Trophoblast cell (in vitro differentiated cells and primary cell): ENCODE data around the gene ADCY2.

ENCODE experiments used
- DNase-seq, 2 donors: peaks; one replicate each; pipeline ENCODE4 v3.0.0-alpha.2; 2016
- H2AFZ ChIP-seq: 2 replicates; pipeline ENCODE4 v1.6.1; 2013; ENCODE audit warnings: low read length, moderate library complexity, mild to moderate bottlenecking; ENCODE audit not compliant: insufficient read depth, poor library complexity
- H2AK5ac ChIP-seq: 2 replicates; pipeline ENCODE4 v1.6.1; 2013; ENCODE audit warnings: mild to moderate bottlenecking, low read length
- H2BK120ac ChIP-seq: 2 replicates; pipeline ENCODE4 v1.6.1; 2013; ENCODE audit warnings: low read length, mild to moderate bottlenecking, moderate library complexity; ENCODE audit not compliant: insufficient read depth, poor library complexity
- H2BK12ac ChIP-seq: 2 replicates; pipeline ENCODE4 v1.6.1; 2013; ENCODE audit warnings: mild to moderate bottlenecking, low read length, moderate library complexity
- H2BK5ac ChIP-seq: 2 replicates; pipeline ENCODE4 v1.6.1; 2013; ENCODE audit warnings: low read length, low read depth, moderate library complexity, mild to moderate bottlenecking; ENCODE audit not compliant: poor library complexity
- H3K14ac ChIP-seq: 2 replicates; pipeline ENCODE4 v1.6.1; 2013; ENCODE audit warnings: mild to moderate bottlenecking, low read length
- H3K18ac ChIP-seq: 2 replicates; pipeline ENCODE4 v1.6.1; 2013; ENCODE audit warnings: mild to moderate bottlenecking, low read length
- H3K23ac ChIP-seq: 2 replicates; pipeline ENCODE4 v1.6.1; 2013; ENCODE audit warnings: low read length
- H3K27ac ChIP-seq: 2 replicates; pipeline ENCODE4 v1.5.1; 2013; ENCODE audit warnings: low read depth, mild to moderate bottlenecking, inconsistent platforms, low read length, moderate library complexity
- H3K27me3 ChIP-seq: 2 replicates; pipeline ENCODE4 v1.6.1; 2013; ENCODE audit warnings: inconsistent platforms, mild to moderate bottlenecking, low read length, moderate library complexity; ENCODE audit not compliant: insufficient read depth
- H3K36me3 ChIP-seq, 2 experiments: 1 replicate in 1 of 2; 2 replicates in 1 of 2; pipeline ENCODE4 v1.6.1; 2013; ENCODE audit warnings: low read length in 2 of 2, mild to moderate bottlenecking in 2 of 2, moderate library complexity in 1 of 2; ENCODE audit not compliant: insufficient read depth in 2 of 2, control insufficient read depth in 1 of 2
- H3K4ac ChIP-seq: 2 replicates; pipeline ENCODE4 v1.6.1; 2013; ENCODE audit warnings: low read depth, mild to moderate bottlenecking, low read length, moderate library complexity
- H3K4me1 ChIP-seq, 2 experiments: 1 replicate in 1 of 2; 2 replicates in 1 of 2; pipeline ENCODE4 v1.6.1; 2013; ENCODE audit warnings: low read length in 2 of 2, mild to moderate bottlenecking in 2 of 2, moderate library complexity in 1 of 2; ENCODE audit not compliant: insufficient read depth in 2 of 2, control insufficient read depth in 1 of 2
- H3K4me2 ChIP-seq: 2 replicates; pipeline ENCODE4 v1.6.1; 2013; ENCODE audit warnings: inconsistent platforms, mild to moderate bottlenecking, low read length, moderate library complexity
- H3K4me3 ChIP-seq: 2 replicates; pipeline ENCODE4 v1.5.1; 2013; ENCODE audit warnings: mild to moderate bottlenecking, low read depth, low read length, inconsistent platforms
- H3K79me1 ChIP-seq: one replicate; pipeline ENCODE4 v1.6.1; 2013; ENCODE audit warnings: low read length
- H3K79me2 ChIP-seq: 2 replicates; pipeline ENCODE4 v1.6.1; 2013; ENCODE audit warnings: low read length, mild to moderate bottlenecking; ENCODE audit not compliant: control insufficient read depth, insufficient read depth, poor library complexity
- H3K9ac ChIP-seq: 2 replicates; pipeline ENCODE4 v1.6.1; 2013; ENCODE audit warnings: mild to moderate bottlenecking, low read length
- H3K9me3 ChIP-seq: 2 replicates; pipeline ENCODE4 v1.6.1; 2013; ENCODE audit warnings: low read depth, mild to moderate bottlenecking, control low read depth, inconsistent platforms, low read length; ENCODE audit not compliant: insufficient read depth
- H4K12ac ChIP-seq: 2 replicates; pipeline ENCODE4 v1.6.1; 2013; ENCODE audit warnings: low read depth, mild to moderate bottlenecking, low read length, moderate library complexity
- H4K8ac ChIP-seq: 2 replicates; pipeline ENCODE4 v1.6.1; 2013; ENCODE audit warnings: low read depth, mild to moderate bottlenecking, low read length, moderate library complexity
- H4K91ac ChIP-seq: one replicate; pipeline ENCODE4 v1.6.1; 2013; ENCODE audit warnings: low read depth, mild to moderate bottlenecking, low read length, moderate library complexity
- WGBS: extraction: QIAGEN DNeasy Blood & Tissue Kit; methylation state at CpG from one replicate; pipeline ENCODE4 v1.1.7; 2013; ENCODE audit warnings: missing lambda C conversion rate; ENCODE audit not compliant: insufficient read length, insufficient coverage; ENCODE audit errors: extremely low coverage; 5-methylcytosine and 5-hydroxymethylcytosine counted together

ADCY2 gene

DNA sequence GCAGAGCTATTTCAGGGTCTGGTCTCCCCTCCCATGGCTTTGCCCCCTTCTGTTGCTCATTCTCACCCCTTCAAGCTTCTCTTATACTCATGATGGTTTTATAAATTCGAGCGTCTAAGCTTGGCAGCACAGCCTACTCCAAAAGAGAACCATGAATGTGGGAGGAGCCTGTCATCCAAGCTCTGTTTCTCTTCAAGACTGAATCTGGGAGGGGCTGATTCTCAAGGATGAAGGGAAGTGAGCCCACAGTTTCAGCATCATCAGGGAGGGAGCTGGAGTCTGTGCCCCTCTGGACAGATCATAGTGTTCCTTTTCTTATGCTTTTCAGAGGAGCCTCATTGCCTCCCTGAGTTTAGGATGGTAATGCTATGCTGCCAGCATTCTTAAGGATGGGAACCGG lies 286.4 kb downstream of the ADCY2 start:
- Histone ChIP-seq H4K12ac (no peak overlapping the region), H3K9ac (no peak overlapping the region)

DNA sequence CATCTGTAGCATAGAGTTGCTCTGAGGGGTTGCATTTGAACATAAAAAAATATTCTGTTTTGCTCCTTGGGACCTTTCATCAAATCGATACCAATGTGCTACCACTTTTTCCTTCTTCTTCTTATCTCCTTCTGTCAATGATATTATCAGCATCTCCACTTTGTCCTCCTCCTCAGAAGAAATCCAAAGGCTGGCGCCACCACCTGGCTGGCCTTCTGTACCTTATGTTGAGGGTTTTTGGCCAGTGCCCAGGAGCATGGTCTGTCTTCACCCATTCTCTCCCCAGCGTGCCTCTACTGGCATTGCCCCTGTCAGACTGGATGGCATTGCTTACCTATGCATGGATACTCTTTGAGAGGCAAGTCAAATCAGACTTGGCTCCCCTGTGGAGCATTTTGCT lies 287.8 kb downstream of the ADCY2 start:
- Histone ChIP-seq H3K4me1 (no peaks in the 10 kb centered on the region), H2BK5ac (no peak overlapping the region), H3K9me3 (no peaks in the 10 kb centered on the region), H4K8ac (no peak overlapping the region), H3K36me3 (no peaks in the 10 kb centered on the region), H3K18ac (no peak overlapping the region), H3K79me2 (no peaks in the 10 kb centered on the region), H2BK12ac (no peak overlapping the region), H3K4me3 (no peak overlapping the region), H4K91ac (no peak overlapping the region), H2AK5ac (no peak overlapping the region), H3K4ac (no peak overlapping the region), H3K27me3 (no peaks in the 10 kb centered on the region), H3K79me1 (no peaks in the 10 kb centered on the region), H3K27ac (no peak overlapping the region), H2AFZ (no peak overlapping the region), H3K9ac (no peak overlapping the region), H3K23ac (no peak overlapping the region), H3K14ac (no peak overlapping the region), H2BK120ac (no peak overlapping the region), H3K4me2 (no peak overlapping the region), H4K12ac (no peak overlapping the region)
- DNase-seq: no peak
- WGBS: no CpG with 5 or more reads among the region's 3 CpGs

More for the DNA sequence above, 286.4 kb downstream of the ADCY2 start:
- Histone ChIP-seq H3K14ac (no peak overlapping the region), H3K4me3 (no peak overlapping the region), H3K27ac (no peak overlapping the region), H3K4ac (no peak overlapping the region), H2AFZ (no peak overlapping the region), H3K4me1 (no peaks in the 10 kb centered on the region), H2BK5ac (no peak overlapping the region), H2BK12ac (no peak overlapping the region), H3K36me3 (no peaks in the 10 kb centered on the region), H3K23ac (no peak overlapping the region), H4K91ac (no peak overlapping the region), H3K79me2 (no peaks in the 10 kb centered on the region), H3K4me2 (no peak overlapping the region), H4K8ac (no peak overlapping the region), H3K18ac (no peak overlapping the region), H3K27me3 (no peaks in the 10 kb centered on the region), H2AK5ac (no peak overlapping the region), H3K9me3 (no peaks in the 10 kb centered on the region), H3K79me1 (no peaks in the 10 kb centered on the region), H2BK120ac (no peak overlapping the region)
- WGBS: no CpG with 5 or more reads among the region's 3 CpGs
- DNase-seq: no peak

DNA sequence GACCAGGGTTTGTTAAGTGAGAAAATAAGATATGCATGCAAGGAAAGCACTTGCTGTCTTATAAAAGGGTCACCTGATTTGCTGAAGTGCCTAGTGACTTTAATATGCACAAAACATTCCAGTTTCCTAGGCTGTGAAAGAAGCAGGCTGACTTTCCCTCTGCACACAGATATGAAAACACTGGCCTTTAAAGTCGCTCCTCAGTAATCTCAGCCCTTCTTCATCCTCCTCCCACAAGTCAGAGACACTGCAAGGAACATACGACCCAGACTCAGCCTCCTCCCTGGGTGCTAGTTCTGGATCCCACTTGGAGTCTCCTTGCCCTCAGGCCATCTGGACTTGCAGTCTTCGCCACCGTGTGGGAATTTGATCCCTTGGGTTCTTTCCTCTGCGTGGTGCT lies 288.9 kb downstream of the ADCY2 start:
- no peak for DNase-seq
- no peak overlapping the region for H3K27ac ChIP-seq
- H3K14ac ChIP-seq: no peak overlapping the region
- H3K18ac ChIP-seq: no peak overlapping the region
- H3K9me3 ChIP-seq: no peaks in the 10 kb centered on the region
- H2BK5ac ChIP-seq: no peak overlapping the region
- H4K12ac ChIP-seq: no peak overlapping the region
- no peak overlapping the region for H2AFZ ChIP-seq
- H3K27me3 ChIP-seq: no peaks in the 10 kb centered on the region
- H3K4ac ChIP-seq: no peak overlapping the region
- no peak overlapping the region for H3K9ac ChIP-seq
- H3K4me3 ChIP-seq: no peak overlapping the region
- no peak overlapping the region for H3K4me2 ChIP-seq
- no peak overlapping the region for H4K91ac ChIP-seq
- H3K4me1 ChIP-seq: no peaks in the 10 kb centered on the region
- no peak overlapping the region for H2BK120ac ChIP-seq
- H4K8ac ChIP-seq: no peak overlapping the region
- H3K79me2 ChIP-seq: no peaks in the 10 kb centered on the region
- no CpG with 5 or more reads among the region's 5 CpGs for WGBS
- no peak overlapping the region for H3K23ac ChIP-seq
- H2BK12ac ChIP-seq: no peak overlapping the region
- no peak overlapping the region for H2AK5ac ChIP-seq
- H3K79me1 ChIP-seq: no peaks in the 10 kb centered on the region
- no peaks in the 10 kb centered on the region for H3K36me3 ChIP-seq

DNA sequence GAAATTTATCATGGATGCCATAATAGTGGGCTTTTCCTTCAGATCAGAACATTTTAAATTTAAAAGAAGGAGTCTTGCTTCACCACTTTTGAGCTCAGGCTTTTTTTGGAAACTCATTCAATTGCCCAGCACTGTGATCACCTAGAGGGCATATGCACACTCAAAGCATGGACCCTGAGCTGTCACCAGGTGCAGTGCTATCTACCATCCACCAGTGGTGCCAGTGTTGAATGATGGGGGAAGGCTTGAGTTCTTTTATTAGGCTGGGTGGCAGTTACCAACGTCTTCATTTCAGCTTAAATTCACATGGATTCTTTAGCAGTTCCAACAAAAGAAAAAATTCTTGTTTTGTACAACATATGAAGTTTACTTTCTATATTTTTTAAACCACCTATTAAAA lies 290.9 kb downstream of the ADCY2 start:
- H2BK5ac ChIP-seq: no peak overlapping the region
- no peak overlapping the region for H3K9ac ChIP-seq
- no peak overlapping the region for H3K4ac ChIP-seq
- no peak overlapping the region for H4K12ac ChIP-seq
- H3K4me2 ChIP-seq: no peak overlapping the region
- no peaks in the 10 kb centered on the region for H3K79me1 ChIP-seq
- H4K91ac ChIP-seq: no peak overlapping the region
- H2AK5ac ChIP-seq: no peak overlapping the region
- no peak overlapping the region for H2BK12ac ChIP-seq
- no peaks in the 10 kb centered on the region for H3K79me2 ChIP-seq
- no peaks in the 10 kb centered on the region for H3K36me3 ChIP-seq
- H2BK120ac ChIP-seq: no peak overlapping the region
- H3K27me3 ChIP-seq: no peaks in the 10 kb centered on the region
- H3K18ac ChIP-seq: no peak overlapping the region
- H3K27ac ChIP-seq: no peak overlapping the region
- no peak for DNase-seq
- no peak overlapping the region for H3K14ac ChIP-seq
- H2AFZ ChIP-seq: no peak overlapping the region
- no peak overlapping the region for H3K23ac ChIP-seq
- H3K4me1 ChIP-seq: no peaks in the 10 kb centered on the region
- WGBS: no CpG with 5 or more reads among the region's 1 CpG
- H4K8ac ChIP-seq: no peak overlapping the region
- H3K4me3 ChIP-seq: no peak overlapping the region
- H3K9me3 ChIP-seq: no peaks in the 10 kb centered on the region
